ENCODE results near the gene MYOD1.

Gene MYOD1

GRCh38 chr11:17719028-17719937, at the start of gene MYOD1:
TSS of gene MYOD1 (plus strand) at chr11:17719571. CDS start at chr11:17719783, 212 bp downstream.
- no peak for DNase-seq

- DNase-seq, result no peak
These were observed 46.9 kb upstream of the MYOD1 start for GRCh38 chr11:17672469-17672868.

DNA sequence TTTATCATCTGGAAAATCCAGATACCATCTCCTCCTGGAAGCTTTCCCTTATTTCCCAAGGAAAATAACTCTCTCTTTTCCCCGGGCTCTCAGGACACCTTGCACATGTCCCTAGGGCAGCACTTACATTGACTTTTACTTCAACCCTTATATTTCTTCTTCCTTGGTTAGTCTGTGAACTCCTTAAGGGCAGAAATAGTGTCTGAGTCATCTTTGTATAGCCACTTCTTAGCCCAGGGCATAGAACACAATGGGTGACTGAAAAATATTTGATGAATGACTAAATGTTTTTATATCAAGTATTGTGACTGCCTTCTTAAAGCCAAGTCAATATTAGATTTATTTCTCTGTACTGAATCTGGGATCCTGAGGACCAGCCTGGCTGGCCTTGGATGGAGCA, 45.4 kb upstream of the MYOD1 start:
- no peak for DNase-seq

GRCh38 chr11:17682848-17683247, 36.5 kb upstream of the MYOD1 start:
- DNase-seq, result no peak

GRCh38 chr11:17683377-17684161, 35.8 kb upstream of the MYOD1 start:
- no peak for DNase-seq

DNA sequence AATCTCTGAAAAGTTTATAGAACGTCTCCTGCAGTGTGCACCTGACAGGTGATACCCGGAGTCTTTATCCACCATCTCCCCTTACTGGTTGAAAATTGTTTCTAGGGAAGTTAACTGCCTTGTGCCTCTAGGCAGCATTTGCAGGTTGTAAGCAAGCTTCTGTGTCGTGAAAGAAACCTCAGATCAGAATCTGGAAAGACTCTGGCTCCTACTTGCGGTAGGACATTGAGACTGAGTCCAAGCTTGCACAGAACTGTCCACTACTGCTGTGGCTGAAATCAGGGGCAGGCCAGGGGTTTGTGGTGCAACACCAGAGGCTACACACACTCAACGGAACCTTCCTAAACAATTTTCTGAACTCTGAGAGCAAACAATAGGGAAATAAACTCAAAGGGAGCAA, 34.8 kb upstream of the MYOD1 start:
- DNase-seq, result no peak

GRCh38 chr11:17686231-17686980, 33.0 kb upstream of the MYOD1 start:
- no peak for DNase-seq

DNA sequence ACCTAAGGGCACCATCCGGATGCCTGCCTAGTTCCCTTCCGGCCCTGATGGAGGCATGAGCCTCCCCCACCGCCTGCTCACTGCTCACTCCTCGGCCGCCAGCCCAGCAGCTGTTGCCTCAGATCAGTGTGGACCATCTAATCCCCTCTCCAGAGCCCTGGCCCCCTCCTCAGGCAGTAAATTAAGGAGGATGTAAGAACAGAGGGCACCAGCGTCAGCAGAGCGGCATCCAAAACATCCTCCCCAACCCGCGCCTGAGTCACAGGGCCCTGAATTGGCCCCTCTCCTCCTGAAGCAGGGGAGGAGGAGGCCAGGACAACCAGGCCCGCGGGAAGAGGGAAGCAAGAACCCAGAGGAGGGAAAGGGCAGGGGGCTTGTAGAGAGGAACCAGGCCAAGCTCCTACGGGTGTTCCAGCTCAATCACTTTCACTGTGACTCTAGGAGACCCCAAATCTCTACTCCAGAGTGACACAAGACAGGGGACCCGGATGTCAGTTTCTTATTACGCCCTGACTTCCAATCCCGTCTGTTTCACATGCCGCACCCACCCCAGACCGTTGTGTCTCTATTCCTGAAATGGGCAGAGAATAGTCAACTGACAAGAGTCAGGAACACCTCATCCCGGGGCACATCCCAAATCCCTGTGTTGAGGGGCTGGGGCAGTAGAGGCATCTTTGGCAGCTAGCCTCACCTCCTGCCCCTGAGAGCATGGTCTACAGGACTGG, 31.3 kb upstream of the MYOD1 start:
- DNase-seq, result no peak

- DNase-seq, result no peak
These were observed 27.8 kb upstream of the MYOD1 start for GRCh38 chr11:17691550-17691949.

DNA sequence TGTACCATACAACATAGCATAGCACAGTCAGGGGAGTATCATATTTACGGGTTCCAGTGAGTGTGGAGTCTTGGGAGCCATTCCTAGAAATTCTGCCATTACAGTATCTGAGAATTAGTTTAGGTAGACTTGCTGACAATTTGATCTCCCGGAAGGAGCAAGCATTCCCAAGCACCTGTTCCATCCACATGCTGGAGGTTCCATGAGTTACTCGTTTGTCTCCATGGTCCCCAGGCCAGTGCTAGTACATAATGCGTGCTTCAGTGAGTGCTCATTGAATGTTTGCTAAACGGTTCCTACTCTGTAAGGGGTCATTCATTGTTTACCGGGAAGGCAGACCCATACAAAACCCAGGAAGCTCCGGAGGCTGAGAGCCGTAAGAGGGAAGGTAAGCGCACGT, 27.4 kb upstream of the MYOD1 start:
- no peak for DNase-seq

DNA sequence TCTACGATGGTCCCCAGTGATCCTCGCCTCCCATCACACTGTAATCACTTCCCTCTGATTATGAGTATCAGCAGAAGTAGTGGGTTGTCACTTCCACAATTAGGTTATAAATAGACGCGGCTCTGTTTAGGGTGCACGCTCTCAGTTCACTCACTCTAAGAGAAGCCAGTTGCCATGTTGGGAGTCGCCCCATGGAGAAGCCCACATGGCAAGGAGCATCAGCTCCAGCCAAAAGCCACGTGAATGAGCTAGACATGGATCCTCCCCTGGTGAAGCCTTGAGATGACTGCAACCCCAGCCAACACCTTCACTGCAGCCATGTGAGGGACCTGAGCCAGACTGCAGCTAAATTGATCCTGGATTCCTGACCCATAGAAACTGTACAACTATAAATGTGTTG, 26.4 kb upstream of the MYOD1 start:
- DNase-seq, result no peak

DNA sequence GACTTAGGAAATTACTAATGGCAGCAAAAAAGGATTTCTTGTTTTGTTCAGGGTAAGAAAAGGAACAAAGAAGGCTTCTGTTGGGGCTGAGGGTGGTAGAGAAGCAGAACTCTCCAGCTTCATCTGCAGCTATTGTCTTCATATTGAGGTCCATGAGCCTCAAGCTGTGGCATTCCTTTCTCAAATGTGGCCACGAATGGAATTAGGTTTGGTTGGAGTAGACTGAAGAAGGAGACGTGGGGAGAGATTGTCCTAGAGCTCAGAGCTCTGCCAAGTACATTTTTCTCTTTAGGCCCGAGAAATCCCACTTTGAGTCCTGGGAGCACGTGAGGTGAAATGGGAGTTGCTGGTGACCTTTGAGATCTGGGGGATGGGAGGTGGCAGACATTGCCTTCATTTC, 25.8 kb upstream of the MYOD1 start:
- no peak for DNase-seq

- DNase-seq, result no peak
These were observed 24.8 kb upstream of the MYOD1 start for GRCh38 chr11:17694494-17695110.

DNA sequence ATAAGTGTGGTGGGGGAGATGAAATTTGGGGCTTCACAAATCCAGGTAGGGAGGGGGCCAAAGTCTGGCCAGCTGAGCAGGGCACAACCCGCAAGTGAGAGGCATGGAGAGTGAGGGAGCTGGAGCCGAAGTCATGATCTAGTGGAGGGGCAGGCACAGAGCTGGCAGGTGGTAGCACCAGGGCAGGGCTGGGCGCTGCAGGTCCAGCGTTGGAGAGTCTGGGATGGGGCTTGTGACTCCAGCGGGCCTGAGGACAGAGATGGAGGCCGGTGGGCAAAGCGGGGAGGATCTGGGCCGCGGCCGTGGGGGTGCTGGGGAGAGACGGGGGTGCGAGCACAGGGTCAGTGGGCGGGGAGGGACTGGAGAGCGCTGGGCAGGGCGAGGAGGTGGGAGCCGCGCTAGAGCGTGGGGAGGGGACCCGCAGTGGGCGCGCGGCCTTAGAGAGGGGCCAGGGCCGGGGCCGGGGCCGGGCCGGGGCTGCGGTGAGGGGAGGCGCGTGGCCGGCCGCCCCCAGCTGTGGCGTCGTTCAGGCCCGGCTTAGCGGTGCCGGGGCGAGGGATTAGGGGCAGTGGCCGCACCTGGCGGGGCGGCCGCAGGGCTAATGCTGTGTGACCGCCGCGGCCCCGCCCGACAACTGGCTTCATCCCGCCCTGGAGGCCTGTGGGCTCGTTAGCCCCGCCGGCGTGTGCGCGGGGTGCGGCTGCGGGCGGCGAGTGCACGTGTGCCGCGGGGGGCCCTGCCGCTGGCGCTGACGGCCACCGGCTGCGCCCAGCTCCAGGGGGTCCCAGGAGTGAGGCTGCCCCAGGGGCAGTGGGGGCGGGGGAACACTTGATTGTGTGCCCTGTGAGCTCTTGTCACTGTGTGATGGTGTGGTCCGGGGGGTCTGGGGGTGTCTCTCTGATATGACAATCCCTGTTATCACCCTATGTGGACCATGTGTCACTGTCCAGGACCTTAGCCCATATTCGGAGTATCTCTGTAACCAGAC, 23.6 kb upstream of the MYOD1 start:
- no peak for DNase-seq

DNA sequence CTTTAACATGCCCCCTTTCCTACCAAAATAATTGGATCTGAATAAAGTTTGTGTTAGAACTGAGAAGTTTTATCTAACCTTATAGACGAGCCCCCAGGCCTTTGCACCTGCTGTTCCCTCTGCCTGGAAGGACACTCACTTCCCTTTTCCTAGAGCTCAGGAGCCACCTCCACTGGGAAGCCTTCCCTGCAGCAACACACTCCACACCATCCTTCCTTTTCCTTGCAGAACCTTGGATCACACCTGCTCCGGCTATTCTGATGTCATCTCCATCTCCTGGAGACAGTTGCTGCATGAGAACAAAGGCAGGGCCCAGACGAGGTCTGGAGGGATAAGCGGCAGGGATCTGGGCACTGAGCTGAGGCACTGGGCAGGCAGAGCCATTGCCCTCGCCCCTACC, 22.6 kb upstream of the MYOD1 start:
- no peak for DNase-seq

- no peak for DNase-seq
These were observed 22.0 kb upstream of the MYOD1 start for GRCh38 chr11:17697175-17697949.

- no peak for DNase-seq
These were observed 19.9 kb upstream of the MYOD1 start for GRCh38 chr11:17699147-17700114.

GRCh38 chr11:17700991-17701390, 18.4 kb upstream of the MYOD1 start:
- DNase-seq, result no peak

DNA sequence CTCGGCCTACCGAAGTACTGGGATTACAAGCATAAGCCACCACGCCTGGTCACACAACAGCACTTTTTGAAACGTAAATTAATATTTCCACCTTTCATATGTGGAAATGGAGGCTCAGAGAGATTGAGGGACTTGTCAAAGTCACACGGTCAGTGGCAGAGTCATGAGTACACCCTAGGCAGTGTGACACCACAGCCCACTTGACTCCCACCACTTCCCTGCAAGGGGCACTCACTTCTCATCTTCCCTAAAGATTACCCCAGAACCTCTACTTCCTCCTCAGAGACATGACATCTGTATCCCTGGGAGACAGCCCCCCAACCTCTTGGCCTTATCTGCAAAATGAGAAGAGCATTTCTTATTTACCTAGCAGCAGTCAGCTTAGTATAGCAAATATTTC, 16.5 kb upstream of the MYOD1 start:
- DNase-seq, result no peak

Data from CD4-positive, alpha-beta T cell treated with Interleukin-12 subunit alpha and Interleukin-12 subunit beta, for 1 hour (primary cell).